Measurements from ENCODE around the gene WDR27. TPM values are rescaled to one million over a fixed set of nuclear protein-coding genes. Genes with fewer than 3 reads are reported as not detected.

The WDR27 gene
- polyA plus RNA-seq, 3 donors, result 0.95 to 20.5 (median 2.0) TPM

DNA sequence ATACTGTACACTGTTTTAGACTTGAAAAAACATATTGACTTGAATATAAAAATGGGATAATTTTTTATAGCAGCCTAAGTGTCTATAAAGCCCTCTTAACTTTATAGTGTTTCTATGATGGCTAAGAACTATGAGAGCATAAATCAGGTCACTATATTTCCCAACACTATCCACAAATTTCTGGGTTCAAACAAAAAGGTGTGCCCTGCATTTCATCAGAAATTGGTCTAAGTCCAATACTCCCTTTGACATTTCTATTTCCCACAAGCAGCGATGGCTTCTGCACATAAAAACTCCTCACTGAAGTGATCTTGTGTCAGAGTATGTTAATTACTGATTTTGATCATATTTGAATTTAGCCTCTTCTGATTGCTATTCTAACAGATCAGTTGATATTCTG, 143.9 kb downstream of the WDR27 start:
- peaks cover 7 to 19% of the 10 kb centered on the region in 2 donors for H3K9me3 ChIP-seq (replicated peaks in 1 of 2; ENCODE audit: control insufficient read depth in 1 of 2, insufficient read depth in 1 of 2, low read length in 2 of 2)
- no peak overlapping the region for H2AFZ ChIP-seq (ENCODE audit: insufficient read depth, low read depth, low read length, poor library complexity, severe bottlenecking)
- no peaks in the 10 kb centered on the region for H3K27me3 ChIP-seq (ENCODE audit: control insufficient read depth in 2 of 2, insufficient read depth in 2 of 2, low read length in 2 of 2)
- no peaks in the 10 kb centered on the region for H3K36me3 ChIP-seq (replicated peaks in 1 of 2; ENCODE audit: control insufficient read depth in 1 of 2, insufficient read depth in 2 of 2, low read length in 2 of 2)
- H3K4me1 Mint-ChIP-seq, result no peaks in the 10 kb centered on the region
- H3K36me3 Mint-ChIP-seq, result no peaks in the 10 kb centered on the region
- H3K4me3 ChIP-seq (replicated peaks in 1 of 3; ENCODE audit: low read depth in 2 of 3, low read length in 3 of 3), result no peak overlapping the region
- no CpG with 5 or more reads among the region's 1 CpG for WGBS (ENCODE audit: insufficient coverage)
- TF ChIP-seq, protein P1, sequence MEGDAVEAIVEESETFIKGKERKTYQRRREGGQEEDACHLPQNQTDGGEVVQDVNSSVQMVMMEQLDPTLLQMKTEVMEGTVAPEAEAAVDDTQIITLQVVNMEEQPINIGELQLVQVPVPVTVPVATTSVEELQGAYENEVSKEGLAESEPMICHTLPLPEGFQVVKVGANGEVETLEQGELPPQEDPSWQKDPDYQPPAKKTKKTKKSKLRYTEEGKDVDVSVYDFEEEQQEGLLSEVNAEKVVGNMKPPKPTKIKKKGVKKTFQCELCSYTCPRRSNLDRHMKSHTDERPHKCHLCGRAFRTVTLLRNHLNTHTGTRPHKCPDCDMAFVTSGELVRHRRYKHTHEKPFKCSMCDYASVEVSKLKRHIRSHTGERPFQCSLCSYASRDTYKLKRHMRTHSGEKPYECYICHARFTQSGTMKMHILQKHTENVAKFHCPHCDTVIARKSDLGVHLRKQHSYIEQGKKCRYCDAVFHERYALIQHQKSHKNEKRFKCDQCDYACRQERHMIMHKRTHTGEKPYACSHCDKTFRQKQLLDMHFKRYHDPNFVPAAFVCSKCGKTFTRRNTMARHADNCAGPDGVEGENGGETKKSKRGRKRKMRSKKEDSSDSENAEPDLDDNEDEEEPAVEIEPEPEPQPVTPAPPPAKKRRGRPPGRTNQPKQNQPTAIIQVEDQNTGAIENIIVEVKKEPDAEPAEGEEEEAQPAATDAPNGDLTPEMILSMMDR (IDR thresholded peaks at IDR 0.05), result no peak
- H3K9ac ChIP-seq (ENCODE audit: insufficient read depth, low read length, poor library complexity, severe bottlenecking), result no peak overlapping the region
- no peak overlapping the region for H3K27ac Mint-ChIP-seq
- H3K4me1 ChIP-seq (ENCODE audit: control insufficient read depth in 1 of 2, insufficient read depth in 2 of 2, low read length in 2 of 2), result no peaks in the 10 kb centered on the region
- no peak overlapping the region for H3K4me2 ChIP-seq (replicated peaks; ENCODE audit: extremely low read depth, low read length, poor library complexity, severe bottlenecking)
- H3K4me3 Mint-ChIP-seq, result no peak overlapping the region
- no peaks in the 10 kb centered on the region for H3K27me3 Mint-ChIP-seq (ENCODE audit: low read depth in 3 of 3)
- H3K27ac ChIP-seq (ENCODE audit: low read depth in 1 of 2, low read length in 2 of 2), result no peak overlapping the region
- H4K20me1 ChIP-seq (ENCODE audit: insufficient read depth, low read length), result no peaks in the 10 kb centered on the region
- intact Hi-C loops (cut with micrococcal nuclease), result no loop called here
- no peaks in the 10 kb centered on the region for H3K79me2 ChIP-seq (ENCODE audit: insufficient read depth, low read length)
- no peak for DNase-seq
- H3K9me3 Mint-ChIP-seq, result peaks cover 5 to 28% (median 11%) of the 10 kb centered on the region in 7 donors

DNA sequence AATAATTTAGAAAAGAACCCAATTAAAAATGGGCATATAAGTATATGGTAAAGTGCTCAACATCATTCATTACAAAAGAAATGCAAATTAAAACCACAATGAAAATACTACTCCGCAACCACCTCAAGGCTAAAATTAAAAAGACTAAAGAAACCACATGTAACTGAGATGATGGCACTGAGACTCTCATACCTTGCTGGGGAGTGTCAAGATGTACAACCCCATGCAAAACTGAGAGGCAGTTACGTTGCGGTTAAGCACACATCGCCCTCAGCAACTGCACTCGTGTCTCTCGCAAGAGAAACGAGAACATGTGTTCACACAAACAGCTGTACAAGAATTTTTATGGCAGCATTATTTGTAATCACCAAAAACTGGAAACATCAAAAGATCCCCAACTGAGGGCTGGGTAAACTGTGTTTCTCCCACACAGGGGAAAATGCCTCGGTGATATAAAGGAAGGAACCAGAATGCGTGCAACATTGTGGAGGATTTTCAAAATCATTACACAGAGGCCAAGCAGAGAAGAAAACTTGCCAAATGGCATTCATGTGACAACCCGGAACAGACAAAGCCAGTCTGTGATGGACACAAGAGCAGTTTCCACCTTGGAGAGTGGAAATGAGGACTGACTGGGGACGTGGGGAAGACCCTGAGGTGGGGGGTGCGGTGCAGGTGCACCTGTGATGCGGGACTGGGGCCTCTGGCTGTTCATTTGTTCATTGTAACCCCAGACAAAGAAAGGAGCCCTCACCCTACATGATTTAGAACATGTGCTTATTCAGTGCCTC, 144.9 kb downstream of the WDR27 start:
- Mint-ChIP-seq H3K9me3 (peaks cover 4 to 19% (median 7%) of the 10 kb centered on the region in 7 donors), H3K4me3 (no peak overlapping the region), H3K36me3 (no peaks in the 10 kb centered on the region), H3K27me3 (ENCODE audit: low read depth in 3 of 3) (peaks cover 0 to 2% (median 0%) of the 10 kb centered on the region in 3 donors), H3K4me1 (no peaks in the 10 kb centered on the region), H3K27ac (peak overlapping the region in 1 of 7 donors; percentile 70)
- H4K20me1 ChIP-seq (ENCODE audit: insufficient read depth, low read length), result no peaks in the 10 kb centered on the region
- no peak overlapping the region for H3K4me2 ChIP-seq (replicated peaks; ENCODE audit: extremely low read depth, low read length, poor library complexity, severe bottlenecking)
- intact Hi-C loops (cut with micrococcal nuclease), result no loop called here
- H3K4me1 ChIP-seq (ENCODE audit: control insufficient read depth in 1 of 2, insufficient read depth in 2 of 2, low read length in 2 of 2), result no peaks in the 10 kb centered on the region
- H3K27ac ChIP-seq (ENCODE audit: low read depth in 1 of 2, low read length in 2 of 2), result no peak overlapping the region
- H3K79me2 ChIP-seq (ENCODE audit: insufficient read depth, low read length), result no peaks in the 10 kb centered on the region
- TF ChIP-seq, protein P1 (IDR thresholded peaks at IDR 0.05), result no peak
- H3K9me3 ChIP-seq (replicated peaks in 1 of 2; ENCODE audit: control insufficient read depth in 1 of 2, insufficient read depth in 1 of 2, low read length in 2 of 2), result peaks cover 0 to 17% of the 10 kb centered on the region in 2 donors
- H3K4me3 ChIP-seq (replicated peaks in 1 of 3; ENCODE audit: low read depth in 2 of 3, low read length in 3 of 3), result no peak overlapping the region
- H3K9ac ChIP-seq (ENCODE audit: insufficient read depth, low read length, poor library complexity, severe bottlenecking), result no peak overlapping the region
- 100% methylated on average over 5 of the region's 13 CpGs for WGBS (ENCODE audit: insufficient coverage)
- no peaks in the 10 kb centered on the region for H3K27me3 ChIP-seq (ENCODE audit: control insufficient read depth in 2 of 2, insufficient read depth in 2 of 2, low read length in 2 of 2)
- DNase-seq, result no peak
- H2AFZ ChIP-seq (ENCODE audit: insufficient read depth, low read depth, low read length, poor library complexity, severe bottlenecking), result no peak overlapping the region
- no peaks in the 10 kb centered on the region for H3K36me3 ChIP-seq (replicated peaks in 1 of 2; ENCODE audit: control insufficient read depth in 1 of 2, insufficient read depth in 2 of 2, low read length in 2 of 2)

All from CD14-positive monocyte (primary cell).